IMR-90 (cell line): ENCODE data around the gene CREB5. TPM values are rescaled to one million over a fixed set of nuclear protein-coding genes. Genes with fewer than 3 reads are reported as not detected.
A peak's percentile ranks its signal among the peaks of the same experiment; 100 is the strongest.

Experiments
- ATAC-seq: fragments of 200-7000 bp; cut with Tn5 transposase; 2 replicates; pipeline ENCODE4 v1.9.1; 2020; ENCODE audit warnings: low read depth, mild to moderate bottlenecking, moderate library complexity
- BruUV-seq: library from RNA; stranded (reverse); fragments of 400-500 nt; replicated peaks from 2 replicates; lab custom pipeline; 2021; lab: Mats Ljungman, UMichigan
- CTCF ChIA-PET: fragments of 300-600 bp; formaldehyde crosslinking; extraction: SDS; loops from one replicate; lab custom pipeline; 2021; ENCODE audit warnings: antibody characterized with exemption; lab: Yijun Ruan, JAX
- POLR2A ChIA-PET: fragments of 300-600 bp; sonication (Branson Sonifier 250); formaldehyde crosslinking; loops from one replicate; lab custom pipeline; 2022; ENCODE audit warnings: antibody characterized with exemption; ENCODE audit not compliant: unreplicated experiment; lab: Charles Lee
- DNase-seq: peaks from one replicate; pipeline ENCODE4 v3.0.0; 2013
- H2AFZ ChIP-seq: replicated peaks from 2 replicates; pipeline ENCODE3; 2013; ENCODE audit warnings: low read length, mild to moderate bottlenecking; ENCODE audit not compliant: poor library complexity
- H2AK5ac ChIP-seq: 2 replicates; pipeline ENCODE4 v1.6.1; 2013; ENCODE audit warnings: low read depth, low read length, inconsistent platforms
- H2AK9ac ChIP-seq: replicated peaks from 2 replicates; pipeline ENCODE3; 2013; ENCODE audit warnings: mild to moderate bottlenecking, low read depth, low read length, moderate library complexity; ENCODE audit not compliant: poor library complexity
- H2BK120ac ChIP-seq: 2 replicates; pipeline ENCODE4 v1.6.1; 2013; ENCODE audit warnings: low read depth, low read length, inconsistent platforms
- H2BK15ac ChIP-seq: 3 replicates; pipeline ENCODE4 v1.6.1; 2013; ENCODE audit warnings: low read depth, low read length, inconsistent platforms
- H2BK20ac ChIP-seq: 2 replicates; pipeline ENCODE4 v1.6.1; 2013; ENCODE audit warnings: low read depth, mild to moderate bottlenecking, inconsistent platforms, low read length, moderate library complexity
- H2BK5ac ChIP-seq: 2 replicates; pipeline ENCODE4 v1.6.1; 2013; ENCODE audit warnings: mild to moderate bottlenecking, low read depth, low read length, inconsistent platforms; ENCODE audit not compliant: poor library complexity, severe bottlenecking
- H3K14ac ChIP-seq: replicated peaks from 2 replicates; pipeline ENCODE4 v1.6.1; 2013; ENCODE audit warnings: low read depth, low read length, inconsistent platforms
- H3K18ac ChIP-seq: 2 replicates; pipeline ENCODE4 v1.6.1; 2013; ENCODE audit warnings: low read depth, low read length, control low read depth
- H3K23ac ChIP-seq: 2 replicates; pipeline ENCODE4 v1.6.1; 2013; ENCODE audit warnings: low read depth, low read length, inconsistent platforms
- H3K27ac ChIP-seq: 2 replicates; pipeline ENCODE4 v1.5.1; 2013; ENCODE audit warnings: mild to moderate bottlenecking, control low read depth, low read length; ENCODE audit not compliant: insufficient read depth
- H3K27me3 ChIP-seq: 2 replicates; pipeline ENCODE4 v1.6.1; 2013; ENCODE audit warnings: low read length; ENCODE audit not compliant: control insufficient read depth, insufficient read depth
- H3K36me3 ChIP-seq: 2 replicates; pipeline ENCODE4 v1.6.1; 2013; ENCODE audit warnings: low read length, mixed read lengths; ENCODE audit not compliant: control insufficient read depth, insufficient read depth
- H3K4ac ChIP-seq: 2 replicates; pipeline ENCODE4 v1.6.1; 2013; ENCODE audit warnings: low read depth, low read length, inconsistent platforms
- H3K4me1 ChIP-seq: 2 replicates; pipeline ENCODE4 v1.6.1; 2013; ENCODE audit warnings: low read length, mixed read lengths; ENCODE audit not compliant: control insufficient read depth, insufficient read depth
- H3K4me2 ChIP-seq: 2 replicates; pipeline ENCODE4 v1.6.1; 2013; ENCODE audit warnings: low read depth, mild to moderate bottlenecking, control low read depth, low read length, moderate library complexity
- H3K4me3 ChIP-seq: 2 replicates; pipeline ENCODE4 v1.5.1; 2013; ENCODE audit warnings: low read depth, mild to moderate bottlenecking, control low read depth, low read length, moderate library complexity; ENCODE audit not compliant: insufficient read depth
- H3K56ac ChIP-seq: 2 replicates; pipeline ENCODE4 v1.6.1; 2013; ENCODE audit warnings: low read length, inconsistent platforms; ENCODE audit not compliant: insufficient read depth; ENCODE audit errors: extremely low read depth
- H3K79me1 ChIP-seq, 2 experiments: 2 replicates each; pipeline ENCODE4 v1.6.1; 2013; ENCODE audit warnings: low read length in 2 of 2, inconsistent platforms in 1 of 2, low read depth in 1 of 2
- H3K9ac ChIP-seq: 2 replicates; pipeline ENCODE4 v1.6.1; 2013; ENCODE audit warnings: low read depth, low read length, control low read depth
- H3K9me1 ChIP-seq: 2 replicates; pipeline ENCODE4 v1.6.1; 2013; ENCODE audit warnings: low read length, inconsistent platforms; ENCODE audit not compliant: insufficient read depth
- H3K9me3 ChIP-seq: 2 replicates; pipeline ENCODE4 v1.6.1; 2013; ENCODE audit warnings: low read length; ENCODE audit not compliant: control insufficient read depth, insufficient read depth
- H4K20me1 ChIP-seq: 2 replicates; pipeline ENCODE4 v1.6.1; 2013; ENCODE audit warnings: low read length, inconsistent platforms; ENCODE audit not compliant: insufficient read depth
- H4K5ac ChIP-seq: 2 replicates; pipeline ENCODE4 v1.6.1; 2013; ENCODE audit warnings: mild to moderate bottlenecking, low read depth, low read length, control low read depth
- H4K8ac ChIP-seq, 2 experiments: 2 replicates each; pipeline ENCODE4 v1.6.1; 2013; ENCODE audit warnings: low read depth in 2 of 2, low read length in 2 of 2, control low read depth in 1 of 2, inconsistent platforms in 1 of 2
- H4K91ac ChIP-seq: 2 replicates; pipeline ENCODE4 v1.6.1; 2013; ENCODE audit warnings: low read depth, low read length, inconsistent platforms; ENCODE audit not compliant: insufficient read depth
- MAFK ChIP-seq: IDR thresholded peaks from 2 replicates; pipeline ENCODE4 v1.6.1; 2012; ENCODE audit warnings: low read depth, low read length, improper control_type of control experiment
- MAZ ChIP-seq: IDR thresholded peaks from 2 replicates; pipeline ENCODE4 v1.6.1; 2012; ENCODE audit warnings: low read depth, mild to moderate bottlenecking, low read length, improper control_type of control experiment, moderate library complexity, borderline replicate concordance
- SMC3 ChIP-seq: fragments of 150-350 bp; IDR thresholded peaks from 2 replicates; pipeline ENCODE4 v1.6.1; 2016; ENCODE audit warnings: low read depth, mild to moderate bottlenecking, antibody characterized with exemption, low read length, moderate library complexity
- WGBS, 2 experiments: methylation state at CpG; one replicate each; pipeline versions ENCODE4 v1.1.5 to v1.1.7; 2013; ENCODE audit warnings: missing lambda C conversion rate in 2 of 2; ENCODE audit not compliant: insufficient read length in 1 of 2; ENCODE audit errors: extremely low coverage in 2 of 2; 5-methylcytosine and 5-hydroxymethylcytosine counted together
- dilution Hi-C: fragments of 300-500 bp; cut with HindIII; formaldehyde crosslinking; loops from one replicate; pipeline ENCODE4 v1.14.3; 2018; ENCODE audit warnings: low sequenced_read_pairs; ENCODE audit not compliant: unreplicated experiment
- in situ Hi-C: fragments of 300-500 bp; cut with MboI; formaldehyde crosslinking; loops from 3 replicates; pipeline ENCODE4 v1.14.3; 2019; ENCODE audit warnings: low sequenced_read_pairs, inconsistent platforms, mixed read lengths
- intact Hi-C: fragments of 100-400 bp; cut with micrococcal nuclease; formaldehyde crosslinking; loops from 2 replicates; pipeline ENCODE4 v1.10.0; 2022
- polyA plus RNA-seq, 3 experiments: library from polyadenylated mRNA; depleted of rRNA; stranded (reverse); fragments of >200 nt; gene quantifications; 2 replicates each; pipeline ENCODE4 v1.2.3, GENCODE V29; 2012; ENCODE audit warnings: low replicate concordance in 1 of 3
- total RNA-seq: library from RNA; depleted of rRNA; stranded (reverse); fragments of >200 nt; gene quantifications from 2 replicates; pipeline ENCODE4 v1.2.3, GENCODE V29; 2012

Gene CREB5
- total and polyA plus RNA-seq, 2 of the 4 experiments (the other 2 are of a cell fraction), result 7.3 to 13.1 TPM

DNA sequence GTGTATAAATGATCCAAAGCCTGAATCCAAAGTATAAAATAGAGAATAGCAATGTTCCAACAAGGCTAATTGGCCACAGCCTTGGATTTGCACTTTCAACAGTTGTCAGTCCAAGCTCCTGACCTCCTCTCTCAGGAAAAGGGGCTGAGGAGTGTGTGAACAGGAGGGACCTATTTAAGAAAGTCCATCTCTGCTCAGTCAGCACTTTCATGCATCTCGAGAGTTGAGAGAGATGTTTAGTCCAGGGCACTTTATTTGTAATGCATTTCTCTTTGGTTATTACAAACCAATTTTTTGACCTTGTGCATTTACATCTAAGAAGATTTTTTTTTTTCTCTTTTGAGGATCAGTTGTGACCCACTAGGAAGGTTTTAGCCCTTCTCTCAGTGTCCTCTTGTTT, 244.2 kb downstream of the CREB5 start:
- H3K79me1 ChIP-seq, result no peaks in the 10 kb centered on the region
- peak; percentile 68 for TF ChIP-seq MAFK
- TF ChIP-seq MAZ, result no peak
- no peak for TF ChIP-seq SMC3
- H3K36me3 ChIP-seq, result no peaks in the 10 kb centered on the region
- H3K27me3 ChIP-seq, result no peaks in the 10 kb centered on the region
- H4K8ac ChIP-seq, result no peak overlapping the region
- H4K91ac ChIP-seq, result no peak overlapping the region
- H3K9me1 ChIP-seq, result no peaks in the 10 kb centered on the region
- DNase-seq (no peak), ATAC-seq (no peak)
- H2AFZ ChIP-seq, result no peak overlapping the region
- H3K14ac ChIP-seq, result no peak overlapping the region
- no peak overlapping the region for H3K4me2 ChIP-seq
- H2BK120ac ChIP-seq, result no peak overlapping the region
- H3K27ac ChIP-seq, result no peak overlapping the region
- in situ Hi-C loops, result no loop called here
- H3K4ac ChIP-seq, result no peak overlapping the region
- no peak overlapping the region for H3K9ac ChIP-seq
- H3K4me1 ChIP-seq, result no peaks in the 10 kb centered on the region
- H2BK20ac ChIP-seq, result no peak overlapping the region
- H2BK5ac ChIP-seq, result no peak overlapping the region
- no peak overlapping the region for H2AK9ac ChIP-seq
- H4K20me1 ChIP-seq, result no peaks in the 10 kb centered on the region
- BruUV-seq, result no TSS peak
- dilution Hi-C loops, result no loop called here
- H2BK15ac ChIP-seq, result no peak overlapping the region
- peaks cover 5% of the 10 kb centered on the region for H3K9me3 ChIP-seq
- H3K18ac ChIP-seq, result no peak overlapping the region
- ChIA-PET POLR2A (no interaction called here), CTCF (no interaction called here)
- no peak overlapping the region for H3K56ac ChIP-seq
- H4K5ac ChIP-seq, result no peak overlapping the region
- WGBS, 2 experiments, result no CpG with 5 or more reads among the region's 1 CpG
- H2AK5ac ChIP-seq, result no peak overlapping the region
- no peak overlapping the region for H3K4me3 ChIP-seq
- intact Hi-C loops, result no loop called here
- H3K23ac ChIP-seq, result no peak overlapping the region
